ENCODE data around the gene PCDHGB1. TPM values are rescaled to one million over a fixed set of nuclear protein-coding genes. Genes with fewer than 3 reads are reported as not detected.

PCDHGB1 gene
- 1 to 10 TPM in 3 of 4 donors, under 1 TPM in 1; 0.75 to 2.3 (median 1.5) TPM for total RNA-seq

DNA sequence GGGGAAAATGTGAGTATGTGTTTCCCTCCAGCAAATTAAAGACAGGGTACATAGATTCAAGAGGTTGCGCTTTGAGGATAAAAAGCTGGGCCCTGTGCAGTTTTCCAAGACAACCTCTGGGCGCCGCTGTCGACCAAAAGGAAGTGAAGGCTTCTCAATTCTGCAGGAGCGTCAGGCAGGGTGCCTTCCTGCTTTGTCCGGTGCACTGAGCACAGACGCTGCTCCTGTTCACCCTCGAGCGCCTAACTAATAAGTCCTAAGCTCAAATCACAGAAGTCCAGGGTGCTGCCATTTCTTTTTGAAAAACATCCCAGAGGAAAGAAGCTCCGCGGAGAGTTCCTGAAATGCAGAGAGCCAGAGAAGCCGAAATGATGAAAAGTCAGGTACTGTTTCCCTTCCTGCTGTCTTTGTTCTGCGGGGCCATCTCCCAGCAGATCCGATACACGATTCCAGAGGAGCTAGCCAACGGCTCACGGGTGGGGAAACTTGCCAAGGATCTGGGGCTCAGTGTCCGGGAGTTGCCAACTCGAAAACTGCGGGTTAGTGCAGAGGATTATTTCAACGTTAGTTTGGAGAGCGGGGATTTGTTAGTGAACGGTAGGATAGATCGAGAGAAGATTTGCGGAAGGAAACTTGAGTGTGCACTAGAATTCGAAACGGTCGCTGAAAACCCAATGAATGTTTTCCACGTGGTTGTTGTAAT, at the start of gene PCDHGB1:
PCDHGB1 (plus strand) TSS at position 183 of the 703 bp plus-strand sequence; CDS start at position 345, 162 bp downstream.
- TF ChIP-seq, protein P1, sequence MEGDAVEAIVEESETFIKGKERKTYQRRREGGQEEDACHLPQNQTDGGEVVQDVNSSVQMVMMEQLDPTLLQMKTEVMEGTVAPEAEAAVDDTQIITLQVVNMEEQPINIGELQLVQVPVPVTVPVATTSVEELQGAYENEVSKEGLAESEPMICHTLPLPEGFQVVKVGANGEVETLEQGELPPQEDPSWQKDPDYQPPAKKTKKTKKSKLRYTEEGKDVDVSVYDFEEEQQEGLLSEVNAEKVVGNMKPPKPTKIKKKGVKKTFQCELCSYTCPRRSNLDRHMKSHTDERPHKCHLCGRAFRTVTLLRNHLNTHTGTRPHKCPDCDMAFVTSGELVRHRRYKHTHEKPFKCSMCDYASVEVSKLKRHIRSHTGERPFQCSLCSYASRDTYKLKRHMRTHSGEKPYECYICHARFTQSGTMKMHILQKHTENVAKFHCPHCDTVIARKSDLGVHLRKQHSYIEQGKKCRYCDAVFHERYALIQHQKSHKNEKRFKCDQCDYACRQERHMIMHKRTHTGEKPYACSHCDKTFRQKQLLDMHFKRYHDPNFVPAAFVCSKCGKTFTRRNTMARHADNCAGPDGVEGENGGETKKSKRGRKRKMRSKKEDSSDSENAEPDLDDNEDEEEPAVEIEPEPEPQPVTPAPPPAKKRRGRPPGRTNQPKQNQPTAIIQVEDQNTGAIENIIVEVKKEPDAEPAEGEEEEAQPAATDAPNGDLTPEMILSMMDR (IDR thresholded peaks at IDR 0.05; ENCODE audit: low read depth) = no peak

DNA sequence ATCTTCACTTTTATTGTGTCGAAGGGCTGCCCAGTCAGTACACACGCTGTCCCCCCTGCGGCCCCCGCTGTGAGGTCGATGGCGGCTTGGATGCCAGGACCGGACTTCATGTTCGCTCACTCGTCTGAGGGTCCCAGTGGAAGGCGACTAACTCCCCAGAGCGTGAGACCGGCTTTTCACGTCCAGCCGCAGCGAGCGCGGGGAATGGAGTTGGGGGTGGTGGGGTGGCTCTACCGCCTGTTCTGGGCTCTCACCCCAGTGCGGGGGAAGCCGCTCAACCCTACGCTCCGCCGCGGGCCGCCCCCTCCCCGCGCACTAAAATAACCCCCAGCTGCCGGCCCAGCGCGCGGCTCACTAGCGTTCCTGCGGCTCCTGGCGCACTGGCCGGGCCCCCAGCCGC, 46.1 kb upstream of the PCDHGB1 start, which contains the start of gene SLC25A2:
SLC25A2 (minus strand) TSS at position 294 of the 400 bp plus-strand sequence; CDS start at position 110, 184 bp downstream.
- TF ChIP-seq, protein P1 (IDR thresholded peaks at IDR 0.05; ENCODE audit: low read depth) = no peak

DNA sequence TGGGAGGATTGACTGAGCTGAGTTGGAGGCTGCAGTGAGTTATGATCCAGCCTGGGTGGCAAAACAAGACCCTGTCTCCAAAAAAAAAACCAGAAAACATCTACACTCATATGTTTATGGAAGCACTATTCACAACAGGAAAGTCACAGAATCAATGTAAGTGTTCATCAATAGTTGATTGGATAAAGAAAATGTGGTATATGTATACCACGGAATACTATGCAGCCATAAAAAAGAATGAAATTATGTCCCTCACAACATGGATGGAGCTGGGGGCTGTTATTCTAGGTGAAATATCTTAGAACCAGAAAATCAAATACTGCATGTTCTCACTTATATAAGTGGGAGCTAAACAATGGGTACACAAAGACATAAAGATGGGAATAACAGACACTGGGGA, 43.3 kb upstream of the PCDHGB1 start:
- TF ChIP-seq, protein P1 (IDR thresholded peaks at IDR 0.05; ENCODE audit: low read depth) = no peak

DNA sequence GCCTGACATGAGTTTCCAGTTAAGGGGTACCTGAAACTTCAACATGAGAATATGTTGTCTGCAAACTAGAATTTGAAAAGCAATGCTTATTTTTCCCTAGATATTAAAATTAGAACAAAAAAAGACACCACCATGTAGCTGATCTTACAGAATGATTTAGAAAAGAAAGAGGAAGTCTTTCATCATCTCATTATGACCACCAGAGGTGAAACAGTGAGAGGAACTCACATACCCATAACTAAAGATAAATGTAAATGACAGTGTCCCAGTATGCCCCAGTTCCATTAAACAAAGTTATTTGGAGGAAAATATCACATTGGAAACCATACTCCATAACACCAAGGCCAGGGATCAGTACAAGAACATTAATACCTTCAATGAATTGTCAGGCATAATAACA, 36.2 kb upstream of the PCDHGB1 start:
- TF ChIP-seq, protein P1 (IDR thresholded peaks at IDR 0.05; ENCODE audit: low read depth) = no peak

DNA sequence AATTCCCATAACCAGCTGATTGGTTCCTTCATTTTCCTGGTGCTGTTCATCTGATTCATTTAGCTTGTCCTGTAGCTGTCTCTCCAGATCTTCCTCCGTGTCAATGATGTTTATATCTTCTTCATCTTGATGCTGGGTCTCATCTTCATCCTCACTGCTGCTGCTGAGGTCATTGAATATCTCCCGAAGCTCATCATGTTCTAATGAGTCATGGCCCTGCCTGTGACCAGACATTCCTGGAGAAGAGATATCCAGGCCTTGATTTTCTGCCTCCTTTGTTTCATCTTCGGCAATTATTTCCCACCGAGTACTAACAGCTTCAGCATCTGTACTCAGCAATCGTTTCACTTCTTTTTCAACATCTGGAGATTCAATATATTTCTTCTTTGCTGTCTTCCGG, 30.7 kb upstream of the PCDHGB1 start:
- TF ChIP-seq, protein P1 (IDR thresholded peaks at IDR 0.05; ENCODE audit: low read depth) = no peak

DNA sequence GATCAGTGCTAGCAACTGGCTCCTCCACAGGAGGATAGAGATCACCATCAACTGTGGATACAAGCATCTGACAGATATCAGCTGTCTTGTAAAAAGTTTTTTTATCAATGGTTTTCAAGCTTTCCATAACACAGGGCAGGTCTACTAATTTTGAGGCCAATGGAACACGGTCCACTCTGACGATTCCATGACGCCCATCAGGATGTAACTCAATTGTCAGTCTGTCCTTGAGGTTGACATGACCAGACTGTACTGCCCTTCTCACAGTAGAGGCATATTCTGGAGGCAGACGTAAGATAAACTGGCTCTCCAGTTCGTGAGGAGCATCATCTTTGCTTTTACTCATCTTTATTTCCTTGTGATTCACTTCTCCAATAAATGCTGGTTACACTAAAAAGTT, 30.2 kb upstream of the PCDHGB1 start:
- TF ChIP-seq, protein P1 (IDR thresholded peaks at IDR 0.05; ENCODE audit: low read depth) = no peak

DNA sequence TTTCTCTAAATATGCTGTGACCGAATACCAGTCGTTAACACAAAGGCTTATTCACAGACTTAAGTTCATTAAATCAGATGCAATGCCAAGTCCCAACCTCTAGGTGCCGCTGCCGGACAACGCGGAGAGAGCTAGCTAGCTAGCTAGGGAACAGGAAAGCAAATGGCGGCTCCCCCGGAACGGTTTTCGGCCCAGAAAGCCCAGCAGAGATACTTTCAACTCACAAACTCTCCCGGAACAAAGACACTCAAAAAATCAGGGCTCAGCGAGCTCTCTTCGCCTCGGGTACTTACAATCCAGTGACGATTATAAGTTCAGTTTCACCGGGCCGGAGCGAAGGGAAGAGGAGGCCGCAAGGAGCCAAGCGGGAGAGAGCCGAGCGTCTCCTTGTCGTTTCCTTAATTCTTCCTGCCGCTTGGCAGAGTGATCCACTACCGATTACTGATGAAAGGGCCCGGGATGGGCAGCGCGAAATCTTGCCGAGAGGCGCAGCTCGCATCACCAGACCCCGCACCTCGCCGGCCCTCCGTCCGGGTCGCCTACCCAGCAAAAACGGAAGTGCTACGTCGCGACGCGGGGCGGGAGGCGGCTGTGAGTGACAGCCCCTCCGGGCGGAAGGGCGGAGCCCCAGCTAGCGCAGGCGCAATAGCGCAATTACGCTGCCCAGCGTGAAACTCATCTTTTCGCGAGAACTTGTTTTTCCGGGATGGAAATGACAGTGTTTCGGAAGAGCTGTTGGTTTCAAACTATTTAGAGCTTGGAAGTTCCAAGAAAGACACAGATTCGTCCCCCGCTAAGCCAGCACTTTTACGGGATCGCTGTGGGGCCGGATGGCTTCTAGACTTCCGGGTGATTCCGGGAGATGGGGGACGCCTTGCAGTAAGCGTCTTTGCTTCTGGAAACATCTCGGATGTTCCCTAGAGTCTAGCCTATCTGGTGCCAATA, 29.4 kb upstream of the PCDHGB1 start, which contains the start of gene TAF7:
TAF7 (minus strand) TSS at position 560 of the 945 bp plus-strand sequence. CDS start 740 bp downstream, outside the sequence.
- TF ChIP-seq, protein P1 (IDR thresholded peaks at IDR 0.05; ENCODE audit: low read depth) = no peak

Data from subcutaneous adipose tissue (tissue), 4 donors.